Fibroblast of lung (primary cell): ENCODE measurements around the gene TCF21. TPM values are rescaled to one million over a fixed set of nuclear protein-coding genes. Genes with fewer than 3 reads are reported as not detected.
A peak's percentile ranks its signal among the peaks of the same experiment; 100 is the strongest.

Experiments used
- DNase-seq, 2 donors: peaks; one replicate each; pipeline versions ENCODE4 v3.0.0 to v3.0.0-alpha.2; 2010; ENCODE audit warnings: low read depth in 2 of 2
- H2AFZ ChIP-seq: 2 replicates; pipeline ENCODE4 v1.5.1; 2012; ENCODE audit warnings: low read length, control low read depth, inconsistent platforms
- H3K27ac ChIP-seq: 2 replicates; pipeline ENCODE4 v1.5.1; 2011; ENCODE audit warnings: low read length, control low read depth; ENCODE audit not compliant: insufficient read depth
- H3K27me3 ChIP-seq: 2 replicates; pipeline ENCODE4 v1.5.1; 2011; ENCODE audit warnings: mild to moderate bottlenecking, low read length; ENCODE audit not compliant: control insufficient read depth, insufficient read depth
- H3K36me3 ChIP-seq: 2 replicates; pipeline ENCODE4 v1.5.1; 2011; ENCODE audit warnings: low read length; ENCODE audit not compliant: control insufficient read depth, insufficient read depth
- H3K4me1 ChIP-seq: 2 replicates; pipeline ENCODE4 v1.5.1; 2011; ENCODE audit warnings: low read length; ENCODE audit not compliant: control insufficient read depth, insufficient read depth; ENCODE audit errors: extremely low read depth
- H3K4me2 ChIP-seq: 2 replicates; pipeline ENCODE4 v1.5.1; 2011; ENCODE audit warnings: low read length, control low read depth; ENCODE audit not compliant: insufficient read depth; ENCODE audit errors: extremely low read depth
- H3K4me3 ChIP-seq, 4 experiments: fragments of 200-600 bp in 1 of 4; sonication (generic) in 1 of 4; replicated peaks in 1 of 4; 2 replicates each; pipeline ENCODE4 v1.5.1; 2011 to 2016; ENCODE audit warnings: low read length in 4 of 4, low read depth in 3 of 4, mild to moderate bottlenecking in 3 of 4, control low read depth in 2 of 4, inconsistent platforms in 1 of 4, mixed read lengths in 1 of 4; ENCODE audit not compliant: insufficient read depth in 1 of 4; ENCODE audit errors: control extremely low read depth in 1 of 4
- H3K79me2 ChIP-seq: 2 replicates; pipeline ENCODE4 v1.5.1; 2012; ENCODE audit warnings: mild to moderate bottlenecking, low read length, inconsistent platforms; ENCODE audit not compliant: control insufficient read depth, insufficient read depth
- H3K9ac ChIP-seq: 2 replicates; pipeline ENCODE4 v1.5.1; 2011; ENCODE audit warnings: mild to moderate bottlenecking, low read length, control low read depth; ENCODE audit not compliant: insufficient read depth
- H3K9me3 ChIP-seq: 2 replicates; pipeline ENCODE4 v1.5.1; 2012; ENCODE audit warnings: low read depth, low read length; ENCODE audit not compliant: control insufficient read depth, insufficient read depth
- H4K20me1 ChIP-seq: 2 replicates; pipeline ENCODE4 v1.5.1; 2011; ENCODE audit warnings: low read length; ENCODE audit not compliant: control insufficient read depth, insufficient read depth; ENCODE audit errors: extremely low read depth
- EZH2 ChIP-seq: IDR thresholded peaks from 2 replicates; pipeline ENCODE4 v1.5.1; 2012; ENCODE audit warnings: low read length, control low read depth, mild to moderate bottlenecking; ENCODE audit errors: missing control alignments
- polyA plus RNA-seq, 2 donors: library from polyadenylated mRNA; depleted of rRNA in 1 of 2; stranded (reverse) in 1 of 2; unstranded in 1 of 2; fragments of >200 nt; gene quantifications; 2 replicates each; pipeline ENCODE4 v1.2.1, GENCODE V29; 2011 to 2012; ENCODE audit warnings: missing spikeins in 1 of 2
- total RNA-seq: library from RNA; depleted of rRNA; stranded (reverse); fragments of >200 nt; gene quantifications from 2 replicates; pipeline ENCODE4 v1.2.1, GENCODE V29; 2014
- TF ChIP-seq, protein P1 (sequence below), 2 donors: IDR thresholded peaks in 1 of 2; conservative IDR thresholded peaks in 1 of 2; 1 replicate in 1 of 2; 2 replicates in 1 of 2; pipeline ENCODE4 v1.5.1; 2011 to 2012; ENCODE audit warnings: low read length in 2 of 2, control low read depth in 1 of 2, inconsistent platforms in 1 of 2, low read depth in 1 of 2, mild to moderate bottlenecking in 1 of 2

Gene TCF21
- total and polyA plus RNA-seq, 2 donors (not counting 1 experiment from before 2014, with no cell fraction given): 11.1 to 20.5 TPM

DNA sequence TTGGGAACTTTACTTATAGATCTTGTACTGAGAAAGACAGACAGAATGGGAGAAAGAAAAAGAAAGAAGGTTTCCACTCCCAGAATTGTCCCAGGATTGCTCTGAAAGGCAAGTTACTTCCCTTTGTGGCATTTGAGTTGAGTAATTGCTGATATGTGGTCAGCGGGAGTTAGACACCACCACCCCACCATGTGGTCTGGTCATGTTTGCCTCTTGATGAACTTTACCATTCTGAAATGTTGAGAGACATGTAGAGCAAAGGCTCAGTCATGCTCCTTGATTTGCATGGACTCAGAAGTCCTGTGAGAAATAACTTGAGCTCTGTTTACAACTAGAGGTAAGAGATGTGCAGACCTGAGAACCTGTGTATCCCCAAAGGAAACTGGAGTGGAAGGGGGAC is 17.1 kb downstream of the TCF21 start:
- no peak for TF ChIP-seq EZH2
- TF ChIP-seq, protein P1, sequence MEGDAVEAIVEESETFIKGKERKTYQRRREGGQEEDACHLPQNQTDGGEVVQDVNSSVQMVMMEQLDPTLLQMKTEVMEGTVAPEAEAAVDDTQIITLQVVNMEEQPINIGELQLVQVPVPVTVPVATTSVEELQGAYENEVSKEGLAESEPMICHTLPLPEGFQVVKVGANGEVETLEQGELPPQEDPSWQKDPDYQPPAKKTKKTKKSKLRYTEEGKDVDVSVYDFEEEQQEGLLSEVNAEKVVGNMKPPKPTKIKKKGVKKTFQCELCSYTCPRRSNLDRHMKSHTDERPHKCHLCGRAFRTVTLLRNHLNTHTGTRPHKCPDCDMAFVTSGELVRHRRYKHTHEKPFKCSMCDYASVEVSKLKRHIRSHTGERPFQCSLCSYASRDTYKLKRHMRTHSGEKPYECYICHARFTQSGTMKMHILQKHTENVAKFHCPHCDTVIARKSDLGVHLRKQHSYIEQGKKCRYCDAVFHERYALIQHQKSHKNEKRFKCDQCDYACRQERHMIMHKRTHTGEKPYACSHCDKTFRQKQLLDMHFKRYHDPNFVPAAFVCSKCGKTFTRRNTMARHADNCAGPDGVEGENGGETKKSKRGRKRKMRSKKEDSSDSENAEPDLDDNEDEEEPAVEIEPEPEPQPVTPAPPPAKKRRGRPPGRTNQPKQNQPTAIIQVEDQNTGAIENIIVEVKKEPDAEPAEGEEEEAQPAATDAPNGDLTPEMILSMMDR (conservative IDR thresholded peaks at IDR 0.05 in 1 of 2, IDR thresholded peaks at IDR 0.05 in 1 of 2; ENCODE audit: low read depth in 1 of 2, low read length in 2 of 2): no peak
- no peaks in the 10 kb centered on the region for H3K79me2 ChIP-seq
- no peaks in the 10 kb centered on the region for H3K27me3 ChIP-seq
- DNase-seq: no peak
- H3K4me1 ChIP-seq: no peaks in the 10 kb centered on the region
- no peak overlapping the region for H2AFZ ChIP-seq
- H3K4me2 ChIP-seq: no peak overlapping the region
- no peaks in the 10 kb centered on the region for H3K9me3 ChIP-seq
- no peak overlapping the region for H3K4me3 ChIP-seq
- H3K9ac ChIP-seq: no peak overlapping the region
- H3K36me3 ChIP-seq: no peaks in the 10 kb centered on the region
- no peaks in the 10 kb centered on the region for H4K20me1 ChIP-seq
- no peak overlapping the region for H3K27ac ChIP-seq

DNA sequence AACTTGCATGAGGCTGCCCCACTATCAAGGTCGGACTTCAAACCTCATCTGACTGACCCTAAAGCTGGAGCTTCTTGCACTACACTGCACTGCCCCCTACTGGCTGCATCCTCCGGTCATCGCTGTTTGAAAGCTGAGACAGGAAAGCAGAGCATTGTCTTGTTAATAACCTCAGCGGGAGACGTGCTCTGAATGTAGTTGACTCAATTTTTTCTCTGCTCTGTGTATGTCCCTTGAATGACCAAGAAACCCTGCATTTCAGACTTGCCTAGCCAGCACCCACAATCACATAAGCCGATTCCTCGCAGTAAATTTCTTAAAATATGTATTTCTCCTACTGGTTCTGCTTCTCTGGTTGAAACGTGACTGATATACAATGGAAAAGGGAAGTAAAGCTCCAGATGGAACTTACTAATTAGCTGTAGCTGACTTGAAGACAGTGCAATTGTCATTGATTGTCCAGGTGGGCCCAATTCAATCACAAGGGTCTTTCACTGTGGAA is 27.8 kb downstream of the TCF21 start:
- no peaks in the 10 kb centered on the region for H3K27me3 ChIP-seq
- H3K4me1 ChIP-seq: no peaks in the 10 kb centered on the region
- H3K79me2 ChIP-seq: no peaks in the 10 kb centered on the region
- TF ChIP-seq, protein P1 (conservative IDR thresholded peaks at IDR 0.05 in 1 of 2, IDR thresholded peaks at IDR 0.05 in 1 of 2; ENCODE audit: low read depth in 1 of 2, low read length in 2 of 2): peak; percentile 90 to 95
- TF ChIP-seq EZH2: no peak
- H3K27ac ChIP-seq: no peak overlapping the region
- H3K9ac ChIP-seq: no peak overlapping the region
- peak overlapping the region; percentile 41 for H2AFZ ChIP-seq
- peak; percentile 76 to 95 for DNase-seq
- H3K36me3 ChIP-seq: no peaks in the 10 kb centered on the region
- no peaks in the 10 kb centered on the region for H3K9me3 ChIP-seq
- no peaks in the 10 kb centered on the region for H4K20me1 ChIP-seq
- no peak overlapping the region for H3K4me3 ChIP-seq
- H3K4me2 ChIP-seq: peak overlapping the region; percentile 65

DNA sequence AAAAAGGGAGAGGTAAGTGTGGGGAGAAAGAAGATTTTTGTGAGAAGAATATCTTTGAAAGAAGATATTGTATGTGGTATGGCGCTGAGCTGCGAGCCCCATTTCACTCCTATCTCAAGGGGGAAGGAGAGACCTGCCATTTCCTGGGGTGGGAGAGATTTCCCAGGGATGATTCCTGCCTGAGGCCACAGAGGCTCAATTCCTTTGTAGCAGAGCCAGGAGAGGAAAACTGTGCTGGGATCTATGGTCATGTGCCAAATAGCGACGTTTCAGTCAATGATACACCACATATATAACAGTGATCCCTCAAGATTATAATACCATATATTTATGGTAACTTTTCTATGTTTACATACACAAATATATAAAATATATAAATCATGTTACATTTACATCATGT is 28.9 kb downstream of the TCF21 start:
- TF ChIP-seq, protein P1 (conservative IDR thresholded peaks at IDR 0.05 in 1 of 2, IDR thresholded peaks at IDR 0.05 in 1 of 2; ENCODE audit: low read depth in 1 of 2, low read length in 2 of 2): no peak
- no peak for TF ChIP-seq EZH2
- DNase-seq: no peak
- no peak overlapping the region for H3K4me3 ChIP-seq
- no peak overlapping the region for H3K27ac ChIP-seq
- H3K27me3 ChIP-seq: no peaks in the 10 kb centered on the region
- no peaks in the 10 kb centered on the region for H3K4me1 ChIP-seq
- H3K4me2 ChIP-seq: no peak overlapping the region
- no peaks in the 10 kb centered on the region for H3K9me3 ChIP-seq
- H3K79me2 ChIP-seq: no peaks in the 10 kb centered on the region
- no peaks in the 10 kb centered on the region for H3K36me3 ChIP-seq
- no peaks in the 10 kb centered on the region for H4K20me1 ChIP-seq
- no peak overlapping the region for H3K9ac ChIP-seq
- H2AFZ ChIP-seq: no peak overlapping the region
